NCI-H2227 treated with DMSO at 0.1 percent for 48 hours (cell line): ENCODE results near the gene RELT.
"Not testable (repeated sequence)": the region's sequence is repeated elsewhere in the genome, so short reads cannot be mapped to it uniquely, and the experiment has no call there.

Source experiments
- DNase-seq: peaks from one replicate; lab custom pipeline; 2025; lab: John Stamatoyannopoulos, UW

Gene RELT

DNA sequence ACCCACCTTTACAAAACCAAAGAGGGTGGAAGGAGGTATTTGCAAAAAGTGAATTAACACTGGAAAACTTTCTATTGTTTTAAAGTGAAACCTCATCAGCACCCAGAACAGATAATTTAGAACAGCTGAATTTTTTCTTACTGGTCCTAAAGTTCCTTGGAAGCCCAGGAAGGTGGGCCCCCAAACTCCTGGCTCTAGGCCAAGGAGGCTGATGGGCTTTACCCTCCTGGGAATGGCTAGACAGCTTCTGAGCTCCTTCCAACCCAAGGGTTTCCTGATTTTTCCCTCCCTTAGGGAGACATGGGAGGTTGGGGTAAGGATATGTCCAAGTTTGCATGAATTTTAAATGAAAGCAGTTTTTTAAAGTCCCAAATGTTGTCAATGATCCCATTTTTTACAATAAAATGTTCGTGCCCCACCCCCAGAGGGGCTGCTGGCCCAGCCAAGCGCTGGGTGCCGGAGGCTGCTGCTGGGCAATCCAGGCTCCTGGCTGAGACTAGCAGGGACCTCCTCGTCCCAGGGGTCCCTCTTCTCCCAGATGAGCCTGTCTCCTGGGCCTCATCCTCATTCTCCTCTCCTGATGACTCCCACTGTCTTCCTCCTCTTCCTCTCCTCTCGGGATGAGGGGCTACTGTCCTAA, 28.4 kb downstream of the RELT start:
- no peak for DNase-seq

DNA sequence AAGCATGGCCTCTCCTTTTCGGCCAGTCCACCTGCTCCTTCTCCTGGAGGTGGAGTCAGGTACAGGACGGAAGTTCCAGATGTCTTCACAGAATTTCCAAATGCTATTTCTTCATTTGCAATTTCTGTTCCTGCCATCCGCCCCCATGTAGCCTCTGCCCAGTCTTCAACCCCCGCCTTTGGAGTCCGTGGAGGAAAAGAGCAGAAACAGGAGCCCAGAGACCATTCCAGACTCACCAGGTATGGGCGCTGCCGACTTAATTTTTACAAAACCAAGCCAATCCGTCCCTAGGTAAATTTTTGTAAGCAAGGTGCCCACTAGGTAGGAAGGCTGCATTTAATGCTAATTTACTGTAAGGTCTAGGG, 28.9 kb downstream of the RELT start:
- DNase-seq = no peak

DNA sequence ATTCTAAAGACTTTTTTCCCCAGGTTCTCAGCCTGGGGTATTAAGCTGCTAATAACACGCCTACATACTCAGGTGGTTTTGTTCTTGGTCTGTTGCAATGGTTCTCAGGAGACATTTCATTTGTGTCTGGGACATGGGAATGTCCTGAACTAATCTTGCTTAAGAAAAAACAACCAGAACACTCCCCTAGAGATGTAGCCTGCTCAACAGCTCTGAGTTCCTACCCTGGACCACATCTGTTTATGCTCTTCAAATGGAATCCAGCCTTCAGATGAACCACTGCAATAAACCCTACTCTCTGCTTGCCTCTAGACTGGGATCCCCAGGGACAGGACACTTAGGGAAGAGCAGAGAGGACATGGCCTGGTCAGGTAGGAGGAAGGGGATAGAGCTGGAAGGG, 29.9 kb downstream of the RELT start:
- no peak for DNase-seq

DNA sequence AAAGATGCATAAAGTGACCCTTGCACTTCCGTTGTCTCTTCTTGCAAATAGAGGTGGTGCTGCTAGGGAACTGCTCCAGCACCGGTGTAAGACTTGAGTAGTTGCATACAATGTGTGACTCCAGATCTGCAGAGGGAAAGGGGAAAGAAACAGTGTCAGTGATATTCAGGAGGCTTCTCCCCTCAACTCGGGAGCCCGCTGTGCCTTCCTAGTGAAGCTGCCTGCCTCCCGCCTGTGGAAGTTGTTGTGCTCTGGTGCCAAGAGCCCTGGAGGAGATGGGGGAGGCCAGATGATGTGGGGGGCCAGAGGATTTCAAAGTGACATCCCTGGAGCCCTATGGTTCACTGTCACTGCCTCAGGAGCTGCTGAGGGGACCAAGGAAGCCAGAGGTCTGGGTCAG, 30.4 kb downstream of the RELT start:
- no peak for DNase-seq

DNA sequence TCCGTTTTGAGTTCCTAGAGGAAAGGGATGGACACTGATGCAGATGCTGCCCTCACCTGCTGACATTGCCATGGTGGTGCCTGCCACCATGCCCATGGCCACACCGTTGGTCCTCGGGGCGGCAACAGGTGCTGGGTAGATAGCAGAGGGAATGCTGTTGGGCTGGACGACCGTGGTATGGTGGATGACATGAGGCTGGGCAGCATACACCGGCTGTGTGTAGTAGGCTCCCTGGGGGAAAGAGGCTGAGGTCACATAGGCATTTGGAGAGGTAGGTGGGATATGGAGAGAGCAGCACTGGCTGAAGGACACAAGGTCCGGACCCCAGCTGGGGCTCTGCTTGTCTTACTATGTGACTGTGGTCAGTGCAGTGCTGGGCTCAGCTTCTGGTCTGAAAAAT, 33.2 kb downstream of the RELT start:
- no peak for DNase-seq

DNA sequence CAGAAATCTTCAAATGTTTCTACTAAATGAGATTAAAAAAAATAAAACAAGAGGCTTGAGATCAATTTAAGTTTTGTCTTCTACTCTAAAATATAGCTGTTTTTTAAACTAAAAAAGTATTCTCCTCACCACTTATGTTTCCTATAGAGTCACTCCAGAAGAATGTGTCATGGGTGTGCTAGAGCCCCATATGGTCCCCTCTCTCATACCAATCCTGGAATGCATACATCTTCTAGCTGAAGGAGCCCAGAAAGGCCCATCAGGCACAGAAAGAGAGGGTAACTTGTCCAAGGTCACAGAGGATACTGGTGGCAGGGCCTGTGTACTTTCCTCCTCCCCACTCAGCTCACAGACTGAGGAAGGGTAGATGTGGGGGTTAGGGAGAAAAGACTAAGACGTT, 34.4 kb downstream of the RELT start:
- no peak for DNase-seq

DNA sequence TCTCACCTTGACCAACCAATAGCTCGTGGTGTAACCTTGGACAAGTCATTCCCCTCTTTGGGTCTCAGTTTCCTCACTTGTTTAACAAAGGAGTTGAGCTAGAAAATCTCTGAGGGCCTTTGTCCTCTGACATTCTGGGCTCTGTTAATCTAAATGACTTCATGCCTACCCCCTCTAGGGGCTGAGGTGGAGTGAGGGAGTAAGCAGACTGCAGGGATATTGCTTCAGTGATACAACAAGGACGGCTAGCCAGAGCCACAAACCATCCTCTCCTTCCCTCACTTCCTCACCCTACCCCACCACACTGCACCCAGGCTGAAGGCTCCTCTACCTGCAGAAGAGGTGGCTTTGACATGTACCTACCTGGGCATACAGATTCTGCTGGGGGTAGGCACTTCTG, 34.8 kb downstream of the RELT start:
- no peak for DNase-seq

DNA sequence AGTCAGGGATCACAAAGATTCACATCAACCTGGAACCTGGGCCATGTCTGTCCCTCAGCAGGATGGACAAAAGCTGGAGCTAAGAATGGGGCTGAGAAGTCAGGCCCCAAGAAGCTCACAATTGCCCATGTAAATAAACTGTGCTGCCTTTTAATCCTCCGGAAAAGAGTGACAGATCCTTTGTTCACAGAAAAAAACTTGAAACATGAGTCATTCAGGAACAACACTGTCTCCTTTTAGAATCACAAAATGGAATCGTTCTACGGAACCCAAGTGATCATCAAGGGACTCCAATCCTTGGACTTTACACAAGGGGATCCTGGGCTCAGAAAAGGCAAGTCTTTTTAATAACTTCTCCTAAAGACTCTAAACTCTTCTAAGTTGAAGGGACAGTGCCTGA, 36.1 kb downstream of the RELT start:
- no peak for DNase-seq

DNA sequence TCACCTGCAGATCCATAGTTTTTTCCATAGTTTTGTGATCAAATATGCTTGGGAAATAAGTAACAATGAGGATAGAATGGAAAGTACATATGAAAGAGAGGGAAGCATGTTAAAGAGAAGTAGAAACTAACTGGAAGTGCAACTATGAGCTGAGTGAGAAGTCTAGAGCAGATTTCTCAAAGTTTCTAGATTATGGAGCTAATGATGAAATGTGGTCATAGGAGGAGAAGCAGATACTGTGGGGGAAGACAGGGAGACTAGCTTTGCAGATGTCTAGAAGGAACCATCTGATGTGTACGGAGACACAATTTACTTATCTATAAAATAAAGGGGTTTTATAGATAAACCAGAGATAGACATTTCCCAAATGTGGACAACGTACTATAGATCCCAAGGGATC, 37.1 kb downstream of the RELT start:
- DNase-seq = no peak

DNA sequence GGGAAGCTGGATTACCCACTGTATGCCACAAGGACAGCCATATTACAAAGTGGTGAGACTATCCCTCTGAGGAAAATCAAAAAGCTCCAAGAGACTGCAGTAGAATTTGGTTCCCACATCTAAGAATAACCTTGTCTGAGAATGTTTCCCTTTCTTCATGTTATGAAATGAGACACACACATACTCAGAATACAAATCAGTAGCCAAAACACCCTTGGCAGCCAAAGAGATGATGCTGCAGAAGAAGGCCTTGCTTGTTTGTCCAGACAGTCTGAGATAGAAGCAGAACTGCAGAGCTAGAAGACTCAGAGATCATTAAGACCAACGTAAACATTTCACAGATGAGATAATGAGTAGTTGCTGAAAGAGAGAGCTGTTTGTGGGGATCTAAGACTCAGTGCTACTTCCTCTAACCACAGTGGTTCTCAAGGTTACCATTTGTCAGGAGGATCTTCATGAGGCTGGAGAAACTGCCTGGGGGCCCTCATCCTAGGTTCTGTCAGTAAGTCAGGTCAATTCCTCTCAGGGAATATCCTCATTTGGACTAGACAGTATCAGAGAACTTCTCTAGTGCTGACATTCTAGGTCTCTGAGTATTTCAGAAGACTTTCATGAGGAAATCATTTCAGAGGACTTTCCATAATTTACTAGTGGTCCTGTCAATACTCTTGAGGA, 38.9 kb downstream of the RELT start:
- no peak for DNase-seq

DNA sequence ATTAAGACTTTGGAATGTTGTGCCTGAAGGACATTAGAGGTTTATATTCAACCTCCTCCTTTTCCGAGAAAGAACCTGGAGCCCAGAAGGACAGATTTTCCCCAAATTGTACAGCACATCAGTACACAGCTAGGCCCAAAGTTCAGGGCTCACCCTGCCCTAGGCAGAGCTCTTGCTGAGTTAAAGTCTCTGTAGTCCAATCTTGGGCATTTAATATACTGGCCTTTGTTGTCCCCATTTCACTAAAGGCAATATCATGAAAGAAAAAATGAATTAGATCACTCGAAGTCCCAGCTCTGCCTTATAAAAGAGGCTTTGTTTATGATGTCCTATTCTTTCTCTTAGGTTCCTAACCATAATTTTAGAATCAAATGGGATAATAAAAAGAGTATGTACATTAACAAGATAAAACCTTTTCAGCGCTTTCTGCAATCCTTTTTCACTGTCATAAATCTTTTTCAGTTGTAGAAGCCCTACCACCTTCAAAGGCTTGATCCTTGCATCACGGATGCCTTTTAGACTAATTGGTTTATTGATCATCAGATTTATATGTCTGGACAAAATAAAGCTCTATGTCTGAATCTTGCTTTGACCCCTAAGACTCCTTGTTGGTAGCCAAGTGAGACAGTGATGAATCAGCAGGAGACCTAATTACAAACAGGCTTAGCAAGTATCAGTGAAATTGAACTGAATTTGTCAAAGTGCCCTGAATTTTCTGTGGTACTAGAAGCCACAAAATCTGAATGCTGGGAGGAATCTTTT, 39.8 kb downstream of the RELT start:
- DNase-seq = peak; percentile 44

DNA sequence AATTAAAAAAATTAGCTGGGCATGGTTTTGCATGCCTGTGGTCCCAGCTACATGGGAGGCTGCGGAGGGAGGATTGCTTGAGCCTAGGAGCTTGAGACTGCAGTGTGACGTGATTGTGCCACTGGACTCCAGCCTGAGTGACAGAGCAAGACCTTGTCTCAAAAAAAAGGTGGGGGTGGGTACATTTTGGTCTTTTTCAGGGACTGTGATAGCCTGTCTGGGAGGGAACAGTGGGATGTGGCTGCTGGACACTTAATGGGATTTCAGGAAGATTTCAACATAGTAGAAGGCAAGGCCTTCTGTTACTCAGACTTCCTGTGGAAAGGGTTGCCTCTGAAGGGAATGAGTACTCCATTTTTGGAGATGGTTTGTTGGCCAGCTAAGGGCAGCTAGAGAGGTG, 40.6 kb downstream of the RELT start:
- DNase-seq = no peak

DNA sequence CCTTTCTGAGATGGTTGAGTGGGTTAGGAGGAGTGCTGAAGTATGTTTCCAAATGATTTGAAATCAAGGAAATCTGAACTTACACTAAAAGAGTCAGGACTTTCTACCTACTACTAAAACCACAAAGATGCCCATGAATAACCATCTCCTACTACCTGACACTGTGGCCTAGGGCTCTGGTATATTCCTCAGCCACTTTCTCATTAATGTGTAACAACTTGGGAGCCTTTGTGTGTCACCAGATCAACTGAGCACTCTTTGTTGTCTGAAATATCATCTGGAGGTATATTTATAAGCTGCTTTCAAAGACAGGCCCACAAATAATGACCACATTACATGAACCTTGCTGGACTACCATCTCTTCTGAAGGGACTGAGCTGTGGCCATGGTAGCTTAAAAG, 43.9 kb downstream of the RELT start:
- DNase-seq = no peak

DNA sequence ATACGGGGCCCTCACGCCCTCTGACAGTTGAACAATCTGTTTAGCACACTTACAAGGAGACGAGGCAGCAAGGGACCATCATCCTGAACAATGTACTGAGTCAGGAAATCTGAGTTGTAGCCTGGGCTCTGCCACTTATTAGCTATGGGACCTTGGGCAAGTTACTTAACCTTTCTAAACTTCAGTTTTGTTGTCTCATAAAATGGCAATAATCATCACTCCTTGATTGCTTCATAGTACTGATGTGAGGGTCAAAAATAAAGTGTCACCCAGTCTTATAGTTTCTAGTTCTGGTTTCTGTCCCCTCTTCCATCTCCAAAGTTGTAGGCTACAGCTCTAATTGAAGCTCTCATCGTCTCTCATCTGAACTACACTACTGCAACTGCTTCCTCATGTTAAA, 46.7 kb downstream of the RELT start:
- no peak for DNase-seq

DNA sequence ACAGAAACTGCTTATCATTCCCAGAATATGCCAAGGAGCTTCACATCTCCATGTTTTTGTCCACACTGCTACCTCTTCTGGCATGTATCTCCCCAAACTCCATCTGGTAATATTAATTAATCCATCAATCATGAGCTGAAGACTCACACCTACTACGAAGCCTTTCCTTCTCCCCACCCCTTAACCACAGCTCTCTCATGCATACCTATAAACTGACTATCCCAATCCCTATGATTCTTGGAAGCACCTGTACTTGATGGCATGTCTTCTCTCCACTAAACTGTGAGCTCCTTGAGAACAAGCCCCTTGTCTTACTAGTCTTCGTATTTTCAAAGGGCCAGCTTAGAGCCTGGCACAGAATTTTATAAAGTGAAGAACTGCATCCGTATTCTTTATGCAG, 47.3 kb downstream of the RELT start:
- no peak for DNase-seq

DNA sequence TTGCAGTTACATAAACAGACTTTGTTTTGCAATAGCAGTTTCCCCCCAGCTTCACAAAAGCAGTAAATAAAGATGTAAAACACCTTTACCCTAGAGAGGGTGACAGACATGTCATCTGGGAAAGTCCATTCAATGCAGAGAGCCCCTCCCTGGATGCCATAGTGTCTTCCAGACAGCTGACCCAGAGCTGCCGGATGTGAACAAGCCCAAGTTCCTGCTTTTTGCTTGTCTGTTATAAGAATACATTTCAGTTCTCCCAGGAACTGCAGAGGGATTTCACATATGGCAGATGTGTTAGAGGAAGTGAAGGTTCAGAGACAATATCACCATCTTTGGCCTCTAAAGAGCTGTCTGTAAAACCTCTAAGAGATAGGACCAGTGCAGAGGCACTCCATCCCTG, 48.9 kb downstream of the RELT start:
- no peak for DNase-seq

DNA sequence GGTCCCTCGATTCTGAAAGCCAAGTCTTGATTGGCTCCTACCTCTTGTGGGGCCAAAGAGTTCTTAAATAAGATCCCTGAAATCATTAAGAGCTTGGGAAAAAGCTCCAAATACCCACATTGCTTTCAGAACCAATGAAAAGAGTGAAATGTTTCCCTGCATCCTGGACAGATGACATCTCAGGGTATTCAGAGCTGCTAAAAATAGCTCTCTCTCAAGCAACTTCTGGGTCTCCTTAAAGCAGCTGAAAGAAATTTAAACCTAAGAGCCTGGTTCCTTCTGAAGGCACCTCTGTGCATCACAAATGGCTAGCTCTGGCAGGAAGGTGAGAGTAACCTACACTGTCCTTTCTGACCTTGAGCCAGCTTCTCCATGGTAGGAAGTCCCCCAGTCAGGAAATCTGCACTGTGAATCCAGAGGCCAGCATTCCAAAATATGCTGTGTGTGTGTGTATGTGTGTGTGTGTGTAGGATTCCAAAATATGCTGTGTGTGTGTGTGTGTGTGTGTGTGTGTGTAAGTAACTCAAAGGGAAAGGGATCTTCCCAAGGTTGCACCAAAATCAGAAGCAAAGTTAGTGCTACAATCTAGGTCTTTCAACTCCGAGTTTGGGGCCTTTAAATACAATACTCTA, 50.1 kb downstream of the RELT start:
- DNase-seq = no peak

DNA sequence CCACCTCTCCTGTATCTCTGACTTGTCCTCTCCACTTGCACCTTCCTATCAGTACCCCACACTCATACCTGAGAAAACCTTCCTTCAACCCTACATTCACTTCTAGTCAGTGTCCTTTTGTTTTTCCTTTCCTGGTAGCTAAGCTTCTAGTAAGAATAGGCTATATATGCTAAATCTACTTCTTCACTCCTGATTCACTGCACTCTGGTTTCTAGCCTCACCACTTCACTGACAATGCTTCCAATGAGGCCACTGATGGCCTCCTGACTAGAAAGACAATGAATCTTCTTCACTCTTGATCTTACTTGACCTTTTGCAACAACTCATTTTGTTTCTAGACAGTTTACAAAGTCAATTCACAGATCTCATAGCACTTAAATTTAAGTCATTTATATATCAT, 52.0 kb downstream of the RELT start:
- no peak for DNase-seq

DNA sequence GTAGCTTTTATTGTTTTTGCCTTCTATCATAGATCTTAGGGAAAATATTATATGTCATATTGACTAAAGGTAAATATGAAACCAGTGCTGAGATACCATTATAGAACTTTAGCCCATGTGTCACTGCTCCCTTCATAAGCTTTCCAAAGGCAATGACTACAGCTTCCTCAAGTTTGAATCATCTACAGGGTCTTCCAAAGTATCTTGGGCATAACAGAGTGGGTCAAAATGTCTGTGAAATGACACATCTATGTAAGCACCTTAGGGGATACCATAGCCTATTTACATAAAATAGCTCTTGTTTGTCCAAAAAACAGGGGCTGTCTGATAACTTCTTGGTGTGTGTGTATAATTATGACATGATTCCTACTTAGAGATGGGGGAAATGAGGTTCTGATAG, 52.5 kb downstream of the RELT start:
- no peak for DNase-seq

DNA sequence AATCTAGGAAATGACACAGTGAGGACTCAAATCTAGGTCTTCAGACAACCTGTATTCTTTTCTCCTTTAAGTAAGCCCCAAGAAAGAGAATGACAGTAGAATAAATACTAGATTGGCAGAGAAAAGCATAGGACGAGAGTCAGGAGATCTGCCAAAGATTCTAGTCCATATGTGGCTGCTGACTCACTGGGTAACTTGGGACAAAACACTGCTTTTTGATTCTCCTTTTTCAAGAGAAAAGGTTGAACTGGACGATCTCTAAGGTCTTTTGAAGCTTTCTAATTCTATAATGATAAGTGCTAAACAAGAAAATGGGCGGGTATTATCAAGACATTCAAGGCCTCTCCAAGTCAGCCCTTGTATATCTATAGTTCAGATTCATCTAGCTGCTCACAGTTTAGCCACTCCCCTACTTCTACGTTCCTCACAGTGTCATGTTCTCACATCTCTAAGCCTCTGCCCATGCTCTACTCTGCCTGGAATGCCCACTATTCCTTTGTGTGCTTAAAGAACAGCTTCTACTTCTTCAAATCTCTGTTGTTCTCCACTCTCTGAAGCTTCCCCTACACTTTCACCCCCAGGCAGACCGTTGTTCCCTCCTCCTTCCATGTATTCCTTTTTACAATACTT, 53.0 kb downstream of the RELT start:
- DNase-seq = no peak

DNA sequence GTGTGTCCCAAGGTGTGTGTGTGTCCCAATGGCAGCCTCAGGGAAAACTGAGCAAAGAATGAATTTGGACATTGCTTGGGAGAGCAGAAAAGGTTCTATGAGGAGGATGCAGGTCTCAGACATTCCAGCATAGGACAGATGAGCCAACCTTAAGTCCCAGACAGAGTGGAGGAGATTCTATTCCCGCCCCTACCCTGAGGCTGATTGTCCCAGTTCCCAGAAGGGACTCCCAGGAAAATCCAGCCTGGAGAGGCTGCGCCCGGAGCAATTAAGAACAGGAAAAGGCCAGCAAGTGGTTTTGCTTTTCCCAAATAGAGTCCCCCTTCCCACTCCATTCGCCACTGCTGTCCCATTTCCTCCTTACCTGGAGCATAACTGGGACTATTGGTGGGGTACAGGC, 54.1 kb downstream of the RELT start:
- DNase-seq = no peak

DNA sequence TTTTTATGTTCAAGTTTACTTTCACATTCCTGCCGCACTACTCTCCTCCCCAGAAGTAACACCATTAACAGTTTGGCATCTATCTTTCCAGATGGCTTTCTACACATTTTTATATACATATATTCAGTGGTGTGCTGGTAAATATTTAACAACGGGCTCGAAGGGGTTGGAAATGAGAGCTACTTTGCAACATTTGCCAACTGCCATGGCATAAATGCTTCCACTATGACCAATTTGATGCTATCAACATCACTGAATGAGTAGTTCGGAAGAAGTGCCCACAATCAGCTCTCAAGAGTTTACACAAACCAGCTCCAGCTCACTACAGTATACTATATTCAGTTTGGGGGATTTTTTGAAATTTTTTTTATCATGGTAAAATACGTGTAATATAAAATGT, 55.2 kb downstream of the RELT start:
- DNase-seq = no peak

DNA sequence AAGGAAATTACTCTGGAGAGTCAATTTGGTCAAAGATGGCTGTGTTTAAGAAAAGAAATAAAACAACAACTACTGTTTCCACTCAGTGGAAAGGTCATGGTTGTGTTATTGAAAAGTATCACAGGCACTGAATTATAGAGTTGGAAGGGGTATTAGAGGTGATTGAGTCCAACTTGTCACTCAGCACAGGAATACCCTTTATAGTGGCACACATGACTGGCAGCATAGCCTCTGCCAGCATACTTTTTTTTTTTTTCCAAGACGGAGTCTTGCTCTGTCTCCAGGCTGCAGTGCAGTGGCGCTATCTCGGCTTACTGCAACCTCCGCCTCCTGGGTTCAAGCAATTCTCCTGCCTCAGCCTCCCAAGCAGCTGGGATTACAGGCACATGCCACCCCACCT, 60.7 kb downstream of the RELT start:
- DNase-seq = not testable (repeated sequence)
